ENCODE data around the gene BUD13. TPM values are rescaled to one million over a fixed set of nuclear protein-coding genes. Genes with fewer than 3 reads are reported as not detected.

Gene BUD13
- total and polyA plus RNA-seq, 2 of the 13 experiments (the other 11 are each of a cell fraction or from before 2014, with no cell fraction given) = 13.3 to 25.9 TPM

DNA sequence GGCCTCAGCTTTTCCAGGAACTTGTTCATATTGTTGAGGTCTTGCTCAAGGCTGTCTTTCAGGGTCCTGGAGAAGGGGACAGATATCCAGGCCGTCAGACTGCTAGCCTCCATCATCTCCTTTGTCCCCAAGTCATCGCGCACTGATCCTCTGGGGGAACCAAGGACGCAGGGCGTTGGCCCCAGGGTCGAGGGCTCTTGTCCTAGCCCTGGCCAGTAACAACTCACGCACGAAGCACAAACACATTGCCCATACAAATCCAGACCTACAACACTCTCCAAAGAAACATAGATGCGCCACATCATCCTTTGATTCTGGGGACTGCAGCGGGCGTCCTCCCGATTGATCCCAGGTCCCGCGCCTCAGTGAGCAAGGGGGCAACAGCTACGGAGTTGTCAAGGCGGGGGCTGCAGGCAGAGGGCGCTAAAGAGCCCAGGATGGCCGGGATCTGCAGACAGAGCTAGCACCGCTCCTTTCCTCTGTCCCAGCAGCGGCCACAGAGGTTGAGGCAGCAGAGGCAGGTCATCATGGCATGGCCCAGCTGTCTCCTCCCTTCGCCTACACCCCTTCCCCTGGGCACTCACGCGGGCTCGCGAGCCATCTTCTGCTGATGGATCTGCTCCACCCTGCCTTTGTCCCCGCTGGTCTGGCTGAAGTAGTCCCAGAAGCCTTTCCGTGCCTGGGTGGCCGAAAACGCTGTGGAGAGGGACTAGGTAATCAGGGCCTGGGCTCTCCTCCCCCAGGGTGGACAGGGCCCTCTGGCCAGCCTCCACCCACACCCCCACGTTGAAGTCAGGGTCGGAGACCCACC, 18.4 kb upstream of the BUD13 start (continued):
- TF ChIP-seq, protein P1, sequence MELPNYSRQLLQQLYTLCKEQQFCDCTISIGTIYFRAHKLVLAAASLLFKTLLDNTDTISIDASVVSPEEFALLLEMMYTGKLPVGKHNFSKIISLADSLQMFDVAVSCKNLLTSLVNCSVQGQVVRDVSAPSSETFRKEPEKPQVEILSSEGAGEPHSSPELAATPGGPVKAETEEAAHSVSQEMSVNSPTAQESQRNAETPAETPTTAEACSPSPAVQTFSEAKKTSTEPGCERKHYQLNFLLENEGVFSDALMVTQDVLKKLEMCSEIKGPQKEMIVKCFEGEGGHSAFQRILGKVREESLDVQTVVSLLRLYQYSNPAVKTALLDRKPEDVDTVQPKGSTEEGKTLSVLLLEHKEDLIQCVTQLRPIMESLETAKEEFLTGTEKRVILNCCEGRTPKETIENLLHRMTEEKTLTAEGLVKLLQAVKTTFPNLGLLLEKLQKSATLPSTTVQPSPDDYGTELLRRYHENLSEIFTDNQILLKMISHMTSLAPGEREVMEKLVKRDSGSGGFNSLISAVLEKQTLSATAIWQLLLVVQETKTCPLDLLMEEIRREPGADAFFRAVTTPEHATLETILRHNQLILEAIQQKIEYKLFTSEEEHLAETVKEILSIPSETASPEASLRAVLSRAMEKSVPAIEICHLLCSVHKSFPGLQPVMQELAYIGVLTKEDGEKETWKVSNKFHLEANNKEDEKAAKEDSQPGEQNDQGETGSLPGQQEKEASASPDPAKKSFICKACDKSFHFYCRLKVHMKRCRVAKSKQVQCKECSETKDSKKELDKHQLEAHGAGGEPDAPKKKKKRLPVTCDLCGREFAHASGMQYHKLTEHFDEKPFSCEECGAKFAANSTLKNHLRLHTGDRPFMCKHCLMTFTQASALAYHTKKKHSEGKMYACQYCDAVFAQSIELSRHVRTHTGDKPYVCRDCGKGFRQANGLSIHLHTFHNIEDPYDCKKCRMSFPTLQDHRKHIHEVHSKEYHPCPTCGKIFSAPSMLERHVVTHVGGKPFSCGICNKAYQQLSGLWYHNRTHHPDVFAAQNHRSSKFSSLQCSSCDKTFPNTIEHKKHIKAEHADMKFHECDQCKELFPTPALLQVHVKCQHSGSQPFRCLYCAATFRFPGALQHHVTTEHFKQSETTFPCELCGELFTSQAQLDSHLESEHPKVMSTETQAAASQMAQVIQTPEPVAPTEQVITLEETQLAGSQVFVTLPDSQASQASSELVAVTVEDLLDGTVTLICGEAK (IDR thresholded peaks at IDR 0.05) = no peak
- TF ChIP-seq, protein P1 (CRISPR knock-in tag; IDR thresholded peaks at IDR 0.05) = no peak; the same call in 1 of the 2 replicates
- no peak for TF ChIP-seq DNMT3B (CRISPR knock-in tag; conservative IDR thresholded peaks at IDR 0.05)
- TF ChIP-seq ZNF34 (CRISPR knock-in tag; IDR thresholded peaks at IDR 0.05; ENCODE audit: borderline replicate concordance) = no peak
- TF ChIP-seq ZNF317 (CRISPR knock-in tag; IDR thresholded peaks at IDR 0.05) = no peak
- TF ChIP-seq, protein P2, sequence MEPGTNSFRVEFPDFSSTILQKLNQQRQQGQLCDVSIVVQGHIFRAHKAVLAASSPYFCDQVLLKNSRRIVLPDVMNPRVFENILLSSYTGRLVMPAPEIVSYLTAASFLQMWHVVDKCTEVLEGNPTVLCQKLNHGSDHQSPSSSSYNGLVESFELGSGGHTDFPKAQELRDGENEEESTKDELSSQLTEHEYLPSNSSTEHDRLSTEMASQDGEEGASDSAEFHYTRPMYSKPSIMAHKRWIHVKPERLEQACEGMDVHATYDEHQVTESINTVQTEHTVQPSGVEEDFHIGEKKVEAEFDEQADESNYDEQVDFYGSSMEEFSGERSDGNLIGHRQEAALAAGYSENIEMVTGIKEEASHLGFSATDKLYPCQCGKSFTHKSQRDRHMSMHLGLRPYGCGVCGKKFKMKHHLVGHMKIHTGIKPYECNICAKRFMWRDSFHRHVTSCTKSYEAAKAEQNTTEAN (CRISPR knock-in tag; conservative IDR thresholded peaks at IDR 0.05) = 0 out of 2 replicates have a peak, but pooled peaks have one; percentile 51
- TF ChIP-seq, protein P3, sequence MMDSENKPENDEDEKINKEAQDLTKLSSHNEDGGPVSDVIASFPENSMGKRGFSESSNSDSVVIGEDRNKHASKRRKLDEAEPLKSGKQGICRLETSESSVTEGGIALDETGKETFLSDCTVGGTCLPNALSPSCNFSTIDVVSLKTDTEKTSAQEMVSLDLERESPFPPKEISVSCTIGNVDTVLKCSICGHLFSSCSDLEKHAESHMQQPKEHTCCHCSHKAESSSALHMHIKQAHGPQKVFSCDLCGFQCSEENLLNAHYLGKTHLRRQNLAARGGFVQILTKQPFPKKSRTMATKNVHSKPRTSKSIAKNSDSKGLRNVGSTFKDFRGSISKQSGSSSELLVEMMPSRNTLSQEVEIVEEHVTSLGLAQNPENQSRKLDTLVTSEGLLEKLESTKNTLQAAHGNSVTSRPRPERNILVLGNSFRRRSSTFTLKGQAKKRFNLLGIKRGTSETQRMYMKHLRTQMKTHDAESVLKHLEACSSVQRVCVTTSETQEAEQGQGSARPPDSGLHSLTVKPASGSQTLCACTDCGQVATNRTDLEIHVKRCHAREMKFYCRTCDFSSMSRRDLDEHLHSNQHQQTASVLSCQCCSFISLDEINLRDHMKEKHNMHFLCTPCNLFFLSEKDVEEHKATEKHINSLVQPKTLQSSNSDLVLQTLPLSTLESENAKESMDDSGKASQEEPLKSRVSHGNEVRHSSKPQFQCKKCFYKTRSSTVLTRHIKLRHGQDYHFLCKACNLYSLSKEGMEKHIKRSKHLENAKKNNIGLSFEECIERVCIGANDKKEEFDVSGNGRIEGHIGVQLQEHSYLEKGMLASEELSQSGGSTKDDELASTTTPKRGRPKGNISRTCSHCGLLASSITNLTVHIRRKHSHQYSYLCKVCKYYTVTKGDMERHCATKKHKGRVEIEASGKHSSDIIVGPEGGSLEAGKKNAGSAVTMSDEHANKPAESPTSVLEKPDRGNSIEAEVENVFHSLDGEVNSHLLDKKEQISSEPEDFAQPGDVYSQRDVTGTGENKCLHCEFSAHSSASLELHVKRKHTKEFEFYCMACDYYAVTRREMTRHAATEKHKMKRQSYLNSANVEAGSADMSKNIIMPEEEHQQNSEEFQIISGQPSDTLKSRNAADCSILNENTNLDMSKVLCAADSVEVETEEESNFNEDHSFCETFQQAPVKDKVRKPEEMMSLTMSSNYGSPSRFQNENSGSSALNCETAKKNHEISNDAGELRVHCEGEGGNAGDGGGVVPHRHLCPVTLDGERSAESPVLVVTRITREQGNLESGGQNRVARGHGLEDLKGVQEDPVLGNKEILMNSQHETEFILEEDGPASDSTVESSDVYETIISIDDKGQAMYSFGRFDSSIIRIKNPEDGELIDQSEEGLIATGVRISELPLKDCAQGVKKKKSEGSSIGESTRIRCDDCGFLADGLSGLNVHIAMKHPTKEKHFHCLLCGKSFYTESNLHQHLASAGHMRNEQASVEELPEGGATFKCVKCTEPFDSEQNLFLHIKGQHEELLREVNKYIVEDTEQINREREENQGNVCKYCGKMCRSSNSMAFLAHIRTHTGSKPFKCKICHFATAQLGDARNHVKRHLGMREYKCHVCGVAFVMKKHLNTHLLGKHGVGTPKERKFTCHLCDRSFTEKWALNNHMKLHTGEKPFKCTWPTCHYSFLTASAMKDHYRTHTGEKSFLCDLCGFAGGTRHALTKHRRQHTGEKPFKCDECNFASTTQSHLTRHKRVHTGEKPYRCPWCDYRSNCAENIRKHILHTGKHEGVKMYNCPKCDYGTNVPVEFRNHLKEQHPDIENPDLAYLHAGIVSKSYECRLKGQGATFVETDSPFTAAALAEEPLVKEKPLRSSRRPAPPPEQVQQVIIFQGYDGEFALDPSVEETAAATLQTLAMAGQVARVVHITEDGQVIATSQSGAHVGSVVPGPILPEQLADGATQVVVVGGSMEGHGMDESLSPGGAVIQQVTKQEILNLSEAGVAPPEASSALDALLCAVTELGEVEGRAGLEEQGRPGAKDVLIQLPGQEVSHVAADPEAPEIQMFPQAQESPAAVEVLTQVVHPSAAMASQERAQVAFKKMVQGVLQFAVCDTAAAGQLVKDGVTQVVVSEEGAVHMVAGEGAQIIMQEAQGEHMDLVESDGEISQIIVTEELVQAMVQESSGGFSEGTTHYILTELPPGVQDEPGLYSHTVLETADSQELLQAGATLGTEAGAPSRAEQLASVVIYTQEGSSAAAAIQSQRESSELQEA (CRISPR knock-in tag; IDR thresholded peaks at IDR 0.05; ENCODE audit: not compliant biosample characterization) = peak; percentile 65

Measured in HepG2 (cell line).